Liver (tissue), 9 donors: ENCODE measurements around the gene HOXC13. TPM values are rescaled to one million over a fixed set of nuclear protein-coding genes. Genes with fewer than 3 reads are reported as not detected.

Source experiments
- DNase-seq: peaks from one replicate; pipeline ENCODE4 v3.0.0-alpha.2; 2017; ENCODE audit warnings: low spot score
- H3K27ac ChIP-seq, 2 donors: one replicate each; pipeline ENCODE4 v1.7.0; 2013; ENCODE audit warnings: inconsistent platforms in 2 of 2, low read length in 2 of 2, control low read depth in 1 of 2, low read depth in 1 of 2, mild to moderate bottlenecking in 1 of 2
- H3K27me3 ChIP-seq, 4 donors: one replicate each; pipeline versions ENCODE4 v1.6.1 to v1.7.0; 2013; ENCODE audit warnings: low read length in 3 of 4, inconsistent platforms in 1 of 4, mild to moderate bottlenecking in 1 of 4, moderate library complexity in 1 of 4; ENCODE audit not compliant: control insufficient read depth in 4 of 4, insufficient read depth in 4 of 4
- H3K36me3 ChIP-seq, 4 donors: one replicate each; pipeline versions ENCODE4 v1.6.1 to v1.7.0; 2013; ENCODE audit warnings: low read length in 3 of 4, mild to moderate bottlenecking in 3 of 4, low read depth in 1 of 4, moderate library complexity in 1 of 4; ENCODE audit not compliant: control insufficient read depth in 4 of 4, insufficient read depth in 3 of 4
- H3K4me1 ChIP-seq, 4 donors: one replicate each; pipeline versions ENCODE4 v1.6.1 to v1.7.0; 2013; ENCODE audit warnings: low read length in 3 of 4, mild to moderate bottlenecking in 3 of 4, moderate library complexity in 1 of 4; ENCODE audit not compliant: control insufficient read depth in 4 of 4, insufficient read depth in 4 of 4
- H3K4me3 ChIP-seq, 3 donors: one replicate each; pipeline versions ENCODE4 v1.6.1 to v1.7.0; 2013; ENCODE audit warnings: low read length in 3 of 3, control low read depth in 1 of 3, low read depth in 1 of 3, mild to moderate bottlenecking in 1 of 3
- H3K9ac ChIP-seq, 2 donors: one replicate each; pipeline ENCODE4 v1.7.0; 2013; ENCODE audit warnings: low read length in 2 of 2, mild to moderate bottlenecking in 2 of 2, moderate library complexity in 2 of 2, control low read depth in 1 of 2, low read depth in 1 of 2
- H3K9me3 ChIP-seq, 4 donors: one replicate each; pipeline versions ENCODE4 v1.6.1 to v1.7.0; 2013; ENCODE audit warnings: low read length in 3 of 4; ENCODE audit not compliant: control insufficient read depth in 4 of 4
- ATF3 ChIP-seq: IDR thresholded peaks from 2 replicates; pipeline ENCODE4 v1.6.1; 2016; ENCODE audit warnings: antibody characterized with exemption
- EGR1 ChIP-seq, 2 donors: IDR thresholded peaks; 2 replicates each; pipeline ENCODE4 v1.6.1; 2016 to 2018; ENCODE audit warnings: antibody characterized with exemption in 2 of 2, low read depth in 2 of 2
- FOXA1 ChIP-seq: IDR thresholded peaks from 2 replicates; pipeline ENCODE4 v1.6.1; 2016; ENCODE audit warnings: antibody characterized with exemption
- FOXA2 ChIP-seq: IDR thresholded peaks from 2 replicates; pipeline ENCODE4 v1.6.1; 2016; ENCODE audit warnings: antibody characterized with exemption
- GABPA ChIP-seq, 2 donors: IDR thresholded peaks in 1 of 2; conservative IDR thresholded peaks in 1 of 2; 2 replicates each; pipeline ENCODE4 v1.6.1; 2016; ENCODE audit warnings: antibody characterized with exemption in 2 of 2, mild to moderate bottlenecking in 1 of 2, moderate library complexity in 1 of 2
- HNF4A ChIP-seq, 2 donors: conservative IDR thresholded peaks; 2 replicates each; pipeline ENCODE4 v1.6.1; 2016; ENCODE audit warnings: antibody characterized with exemption in 2 of 2, mild to moderate bottlenecking in 2 of 2
- HNF4G ChIP-seq: IDR thresholded peaks from 2 replicates; pipeline ENCODE4 v1.6.1; 2016; ENCODE audit warnings: antibody characterized with exemption
- JUND ChIP-seq, 2 donors: IDR thresholded peaks; 2 replicates each; pipeline ENCODE4 v1.6.1; 2016; ENCODE audit warnings: antibody characterized with exemption in 2 of 2
- MAX ChIP-seq: IDR thresholded peaks from 2 replicates; pipeline ENCODE4 v1.6.1; 2016; ENCODE audit warnings: antibody characterized with exemption
- NR2F2 ChIP-seq: IDR thresholded peaks from 2 replicates; pipeline ENCODE4 v1.6.1; 2016; ENCODE audit warnings: antibody characterized with exemption
- RAD21 ChIP-seq, 2 donors: IDR thresholded peaks; 2 replicates each; pipeline ENCODE4 v1.6.1; 2016; ENCODE audit warnings: antibody characterized with exemption in 2 of 2, mild to moderate bottlenecking in 2 of 2
- RXRA ChIP-seq, 2 donors: IDR thresholded peaks; 2 replicates each; pipeline ENCODE4 v1.6.1; 2017 to 2018; ENCODE audit warnings: antibody characterized with exemption in 2 of 2, mild to moderate bottlenecking in 1 of 2
- SP1 ChIP-seq: IDR thresholded peaks from 2 replicates; pipeline ENCODE4 v1.6.1; 2018; ENCODE audit warnings: antibody characterized with exemption, mild to moderate bottlenecking
- TAF1 ChIP-seq: conservative IDR thresholded peaks from 2 replicates; pipeline ENCODE4 v1.6.1; 2016; ENCODE audit warnings: antibody characterized with exemption, mild to moderate bottlenecking
- YY1 ChIP-seq: IDR thresholded peaks from 2 replicates; pipeline ENCODE4 v1.6.1; 2016; ENCODE audit warnings: antibody characterized with exemption, mild to moderate bottlenecking
- ZBTB33 ChIP-seq: IDR thresholded peaks from 2 replicates; pipeline ENCODE4 v1.6.1; 2016; ENCODE audit warnings: antibody characterized with exemption
- WGBS: extraction: QIAGEN DNeasy Blood & Tissue Kit; methylation state at CpG from one replicate; pipeline ENCODE4 v1.1.7; 2013; 5-methylcytosine and 5-hydroxymethylcytosine counted together
- polyA plus RNA-seq, 2 donors: library from polyadenylated mRNA; stranded (reverse) in 1 of 2; unstranded in 1 of 2; fragments of 200-250 nt in 1 of 2; fragments of >200 nt in 1 of 2; fragmentation: Nextera tagmentation in 1 of 2; extraction: Ambion mirVana in 1 of 2; gene quantifications; one replicate each; pipeline versions ENCODE4 v1.2.1 to v1.2.3, GENCODE V29; 2013 to 2015
- total RNA-seq, 2 donors: library from RNA; depleted of rRNA; stranded (reverse); fragments of >200 nt; gene quantifications; one replicate each; pipeline ENCODE4 v1.2.3, GENCODE V29; 2014
- TF ChIP-seq, protein P1 (sequence below): fragments of 150-350 bp; IDR thresholded peaks from 2 replicates; pipeline ENCODE4 v1.5.1; 2017; ENCODE audit warnings: improper control_type of control experiment, low read depth, low read length; ENCODE audit not compliant: missing input control
- TF ChIP-seq, protein P2 (sequence below): IDR thresholded peaks from 2 replicates; pipeline ENCODE4 v1.6.1; 2016; ENCODE audit warnings: antibody characterized with exemption, mild to moderate bottlenecking
- donor health status: healthy.
- donor health status: healthy.
- donor health status: healthy.
- donor health status: healthy.
- donor health status: healthy.

Gene HOXC13
- total and polyA plus RNA-seq, 4 donors, result not detected

DNA sequence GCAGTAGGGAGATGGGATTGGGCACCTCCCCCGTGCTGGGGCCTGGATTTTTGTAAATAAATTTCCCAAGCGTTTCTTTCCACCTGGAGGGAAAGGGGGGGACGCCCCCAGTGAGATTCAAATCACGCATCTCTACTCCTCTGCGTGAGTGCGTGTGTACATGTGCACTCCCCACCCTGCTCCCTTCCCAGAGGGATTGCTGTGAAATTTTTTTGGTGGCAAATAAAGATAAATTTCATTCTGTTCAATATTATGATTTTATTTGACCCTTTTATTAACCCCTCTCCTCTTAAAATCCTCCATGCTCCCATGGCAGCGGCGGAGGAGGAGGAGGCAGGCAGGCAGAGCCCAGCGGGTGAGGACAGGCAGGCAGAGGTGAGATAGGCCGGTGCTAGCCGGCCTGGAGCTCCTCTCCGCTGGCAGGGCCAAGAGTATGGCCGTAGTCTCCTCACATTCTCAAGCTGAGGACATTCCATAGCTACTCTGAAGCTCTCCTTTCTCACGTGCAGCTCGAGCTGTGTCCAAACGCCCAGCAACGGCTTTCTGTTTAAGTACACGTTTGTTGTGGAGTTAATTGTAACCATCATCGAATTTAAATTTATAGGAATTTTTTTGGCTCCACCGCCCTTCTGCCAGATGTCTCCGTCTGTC is 37.7 kb downstream of the HOXC13 start:
- Histone ChIP-seq H3K9me3 (no peaks in the 10 kb centered on the region), H3K27ac (no peak overlapping the region), H3K36me3 (no peaks in the 10 kb centered on the region), H3K4me3 (no peak overlapping the region), H3K4me1 (peaks cover 0 to 10% (median 4%) of the 10 kb centered on the region in 4 donors), H3K27me3 (peaks cover 5 to 40% (median 29%) of the 10 kb centered on the region in 4 donors), H3K9ac (no peak overlapping the region)
- no peak for DNase-seq
- WGBS, result 17% methylated on average over 21 of the region's 21 CpGs
- TF ChIP-seq NR2F2 (no peak), HNF4G (no peak), EGR1 (IDR thresholded peaks at IDR 0.05; ENCODE audit: low read depth in 2 of 2) (no peak), JUND (IDR thresholded peaks at IDR 0.05) (no peak), RXRA (IDR thresholded peaks at IDR 0.05) (no peak), YY1 (no peak)
- TF ChIP-seq, protein P1, sequence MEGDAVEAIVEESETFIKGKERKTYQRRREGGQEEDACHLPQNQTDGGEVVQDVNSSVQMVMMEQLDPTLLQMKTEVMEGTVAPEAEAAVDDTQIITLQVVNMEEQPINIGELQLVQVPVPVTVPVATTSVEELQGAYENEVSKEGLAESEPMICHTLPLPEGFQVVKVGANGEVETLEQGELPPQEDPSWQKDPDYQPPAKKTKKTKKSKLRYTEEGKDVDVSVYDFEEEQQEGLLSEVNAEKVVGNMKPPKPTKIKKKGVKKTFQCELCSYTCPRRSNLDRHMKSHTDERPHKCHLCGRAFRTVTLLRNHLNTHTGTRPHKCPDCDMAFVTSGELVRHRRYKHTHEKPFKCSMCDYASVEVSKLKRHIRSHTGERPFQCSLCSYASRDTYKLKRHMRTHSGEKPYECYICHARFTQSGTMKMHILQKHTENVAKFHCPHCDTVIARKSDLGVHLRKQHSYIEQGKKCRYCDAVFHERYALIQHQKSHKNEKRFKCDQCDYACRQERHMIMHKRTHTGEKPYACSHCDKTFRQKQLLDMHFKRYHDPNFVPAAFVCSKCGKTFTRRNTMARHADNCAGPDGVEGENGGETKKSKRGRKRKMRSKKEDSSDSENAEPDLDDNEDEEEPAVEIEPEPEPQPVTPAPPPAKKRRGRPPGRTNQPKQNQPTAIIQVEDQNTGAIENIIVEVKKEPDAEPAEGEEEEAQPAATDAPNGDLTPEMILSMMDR, result no peak

- H3K27ac ChIP-seq, result no peak overlapping the region
- H3K4me1 ChIP-seq, result peaks cover 0 to 10% (median 4%) of the 10 kb centered on the region in 4 donors
- 13% methylated on average over 9 of the region's 9 CpGs for whole genome bisulfite sequencing
- no peaks in the 10 kb centered on the region for H3K9me3 ChIP-seq
- peaks cover 5 to 42% (median 27%) of the 10 kb centered on the region in 4 donors for H3K27me3 ChIP-seq
- no peak overlapping the region for H3K9ac ChIP-seq
- H3K4me3 ChIP-seq, result no peak overlapping the region
- no peak for DNase-seq
- TF ChIP-seq EGR1 (IDR thresholded peaks at IDR 0.05; ENCODE audit: low read depth in 2 of 2), result no peak
- no peak for TF ChIP-seq RAD21 (IDR thresholded peaks at IDR 0.05)
- no peak for TF ChIP-seq RXRA (IDR thresholded peaks at IDR 0.05)
- TF ChIP-seq HNF4A (conservative IDR thresholded peaks at IDR 0.05), result no peak
- TF ChIP-seq ZBTB33, result no peak
- TF ChIP-seq, protein P1, result no peak
- TF ChIP-seq YY1, result no peak
- TF ChIP-seq ATF3, result no peak
- no peak for TF ChIP-seq HNF4G
- no peak for TF ChIP-seq FOXA1
- TF ChIP-seq, protein P2, sequence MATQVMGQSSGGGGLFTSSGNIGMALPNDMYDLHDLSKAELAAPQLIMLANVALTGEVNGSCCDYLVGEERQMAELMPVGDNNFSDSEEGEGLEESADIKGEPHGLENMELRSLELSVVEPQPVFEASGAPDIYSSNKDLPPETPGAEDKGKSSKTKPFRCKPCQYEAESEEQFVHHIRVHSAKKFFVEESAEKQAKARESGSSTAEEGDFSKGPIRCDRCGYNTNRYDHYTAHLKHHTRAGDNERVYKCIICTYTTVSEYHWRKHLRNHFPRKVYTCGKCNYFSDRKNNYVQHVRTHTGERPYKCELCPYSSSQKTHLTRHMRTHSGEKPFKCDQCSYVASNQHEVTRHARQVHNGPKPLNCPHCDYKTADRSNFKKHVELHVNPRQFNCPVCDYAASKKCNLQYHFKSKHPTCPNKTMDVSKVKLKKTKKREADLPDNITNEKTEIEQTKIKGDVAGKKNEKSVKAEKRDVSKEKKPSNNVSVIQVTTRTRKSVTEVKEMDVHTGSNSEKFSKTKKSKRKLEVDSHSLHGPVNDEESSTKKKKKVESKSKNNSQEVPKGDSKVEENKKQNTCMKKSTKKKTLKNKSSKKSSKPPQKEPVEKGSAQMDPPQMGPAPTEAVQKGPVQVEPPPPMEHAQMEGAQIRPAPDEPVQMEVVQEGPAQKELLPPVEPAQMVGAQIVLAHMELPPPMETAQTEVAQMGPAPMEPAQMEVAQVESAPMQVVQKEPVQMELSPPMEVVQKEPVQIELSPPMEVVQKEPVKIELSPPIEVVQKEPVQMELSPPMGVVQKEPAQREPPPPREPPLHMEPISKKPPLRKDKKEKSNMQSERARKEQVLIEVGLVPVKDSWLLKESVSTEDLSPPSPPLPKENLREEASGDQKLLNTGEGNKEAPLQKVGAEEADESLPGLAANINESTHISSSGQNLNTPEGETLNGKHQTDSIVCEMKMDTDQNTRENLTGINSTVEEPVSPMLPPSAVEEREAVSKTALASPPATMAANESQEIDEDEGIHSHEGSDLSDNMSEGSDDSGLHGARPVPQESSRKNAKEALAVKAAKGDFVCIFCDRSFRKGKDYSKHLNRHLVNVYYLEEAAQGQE, result no peak
- TF ChIP-seq FOXA2, result no peak
- TF ChIP-seq JUND (IDR thresholded peaks at IDR 0.05), result no peak
- no peak for TF ChIP-seq SP1
- TF ChIP-seq NR2F2, result no peak
- no peak for TF ChIP-seq TAF1
- no peak for TF ChIP-seq GABPA (IDR thresholded peaks at IDR 0.05 in 1 of 2, conservative IDR thresholded peaks at IDR 0.05 in 1 of 2)
- no peak for TF ChIP-seq MAX
- no peaks in the 10 kb centered on the region for H3K36me3 ChIP-seq
Measured at GRCh38 chr12:53976823-53977595, 38.4 kb downstream of the HOXC13 start.
